Measurements from ENCODE around the gene PITPNB.
A peak's percentile ranks its signal among the peaks of the same experiment; 100 is the strongest.

Gene PITPNB

GRCh38 chr22:27842669-27843431 lies 76.2 kb downstream of the PITPNB start:
- peaks cover 17% of the 10 kb centered on the region for H3K4me1 ChIP-seq (ENCODE audit: control insufficient read depth, insufficient read depth, low read length)
- H3K9me3 ChIP-seq (ENCODE audit: control insufficient read depth, low read length) = no peaks in the 10 kb centered on the region
- H3K9ac ChIP-seq (ENCODE audit: low read length) = peak overlapping the region; percentile 24
- H3K27me3 ChIP-seq (replicated peaks; ENCODE audit: control insufficient read depth, insufficient read depth, low read length) = no peaks in the 10 kb centered on the region
- DNase-seq (ENCODE audit: low read depth) = peak; percentile 55
- no peak overlapping the region for H3K4me3 ChIP-seq (ENCODE audit: low read length)
- H3K36me3 ChIP-seq (ENCODE audit: control insufficient read depth, insufficient read depth, low read length, severe bottlenecking) = peaks cover 6% of the 10 kb centered on the region

GRCh38 chr22:27842201-27842600 lies 76.9 kb downstream of the PITPNB start:
- H3K4me3 ChIP-seq (ENCODE audit: low read length) = no peak overlapping the region
- no peak overlapping the region for H3K9ac ChIP-seq (ENCODE audit: low read length)
- H3K27me3 ChIP-seq (replicated peaks; ENCODE audit: control insufficient read depth, insufficient read depth, low read length) = no peaks in the 10 kb centered on the region
- peaks cover 4% of the 10 kb centered on the region for H3K36me3 ChIP-seq (ENCODE audit: control insufficient read depth, insufficient read depth, low read length, severe bottlenecking)
- peaks cover 17% of the 10 kb centered on the region for H3K4me1 ChIP-seq (ENCODE audit: control insufficient read depth, insufficient read depth, low read length)
- peaks cover 5% of the 10 kb centered on the region for H3K9me3 ChIP-seq (ENCODE audit: control insufficient read depth, low read length)
- no peak for DNase-seq (ENCODE audit: low read depth)

GRCh38 chr22:27840436-27840835 lies 78.6 kb downstream of the PITPNB start:
- Histone ChIP-seq H3K27me3 (replicated peaks; ENCODE audit: control insufficient read depth, insufficient read depth, low read length) (no peaks in the 10 kb centered on the region), H3K9me3 (ENCODE audit: control insufficient read depth, low read length) (peaks cover 5% of the 10 kb centered on the region), H3K4me1 (ENCODE audit: control insufficient read depth, insufficient read depth, low read length) (peaks cover 17% of the 10 kb centered on the region), H3K9ac (ENCODE audit: low read length) (no peak overlapping the region), H3K4me3 (ENCODE audit: low read length) (no peak overlapping the region), H3K36me3 (ENCODE audit: control insufficient read depth, insufficient read depth, low read length, severe bottlenecking) (no peaks in the 10 kb centered on the region)
- DNase-seq (ENCODE audit: low read depth) = no peak

- DNase-seq (ENCODE audit: low read depth) = no peak
- Histone ChIP-seq H3K4me3 (ENCODE audit: low read length) (no peak overlapping the region), H3K36me3 (ENCODE audit: control insufficient read depth, insufficient read depth, low read length, severe bottlenecking) (no peaks in the 10 kb centered on the region), H3K27me3 (replicated peaks; ENCODE audit: control insufficient read depth, insufficient read depth, low read length) (no peaks in the 10 kb centered on the region), H3K4me1 (ENCODE audit: control insufficient read depth, insufficient read depth, low read length) (peaks cover 17% of the 10 kb centered on the region), H3K9me3 (ENCODE audit: control insufficient read depth, low read length) (peaks cover 5% of the 10 kb centered on the region), H3K9ac (ENCODE audit: low read length) (no peak overlapping the region)
Observed at GRCh38 chr22:27839057-27839660, 79.9 kb downstream of the PITPNB start.

- Histone ChIP-seq H3K9me3 (ENCODE audit: control insufficient read depth, low read length) (peaks cover 5% of the 10 kb centered on the region), H3K36me3 (ENCODE audit: control insufficient read depth, insufficient read depth, low read length, severe bottlenecking) (no peaks in the 10 kb centered on the region), H3K4me3 (ENCODE audit: low read length) (no peak overlapping the region), H3K9ac (ENCODE audit: low read length) (no peak overlapping the region), H3K27me3 (replicated peaks; ENCODE audit: control insufficient read depth, insufficient read depth, low read length) (no peaks in the 10 kb centered on the region), H3K4me1 (ENCODE audit: control insufficient read depth, insufficient read depth, low read length) (no peaks in the 10 kb centered on the region)
- DNase-seq (ENCODE audit: low read depth) = peak; percentile 81
Observed at GRCh38 chr22:27836181-27836580, 82.9 kb downstream of the PITPNB start.

GRCh38 chr22:27835446-27835845 lies 83.6 kb downstream of the PITPNB start:
- DNase-seq (ENCODE audit: low read depth) = peak; percentile 28
- H3K4me1 ChIP-seq (ENCODE audit: control insufficient read depth, insufficient read depth, low read length) = no peaks in the 10 kb centered on the region
- no peaks in the 10 kb centered on the region for H3K27me3 ChIP-seq (replicated peaks; ENCODE audit: control insufficient read depth, insufficient read depth, low read length)
- H3K9me3 ChIP-seq (ENCODE audit: control insufficient read depth, low read length) = peaks cover 5% of the 10 kb centered on the region
- H3K9ac ChIP-seq (ENCODE audit: low read length) = no peak overlapping the region
- no peak overlapping the region for H3K4me3 ChIP-seq (ENCODE audit: low read length)
- no peaks in the 10 kb centered on the region for H3K36me3 ChIP-seq (ENCODE audit: control insufficient read depth, insufficient read depth, low read length, severe bottlenecking)

- no peak for DNase-seq (ENCODE audit: low read depth)
- H3K4me3 ChIP-seq (ENCODE audit: low read length) = no peak overlapping the region
Observed at GRCh38 chr22:27834364-27835185, 84.5 kb downstream of the PITPNB start.

GRCh38 chr22:27833803-27834202 lies 85.3 kb downstream of the PITPNB start:
- Histone ChIP-seq H3K9ac (ENCODE audit: low read length) (no peak overlapping the region), H3K4me3 (ENCODE audit: low read length) (no peak overlapping the region), H3K36me3 (ENCODE audit: control insufficient read depth, insufficient read depth, low read length, severe bottlenecking) (no peaks in the 10 kb centered on the region), H3K9me3 (ENCODE audit: control insufficient read depth, low read length) (peaks cover 5% of the 10 kb centered on the region), H3K27me3 (replicated peaks; ENCODE audit: control insufficient read depth, insufficient read depth, low read length) (no peaks in the 10 kb centered on the region), H3K4me1 (ENCODE audit: control insufficient read depth, insufficient read depth, low read length) (no peaks in the 10 kb centered on the region)
- no peak for DNase-seq (ENCODE audit: low read depth)

More at GRCh38 chr22:27834364-27835185, 84.5 kb downstream of the PITPNB start:
- no peaks in the 10 kb centered on the region for H3K4me1 ChIP-seq (ENCODE audit: control insufficient read depth, insufficient read depth, low read length)
- no peaks in the 10 kb centered on the region for H3K27me3 ChIP-seq (replicated peaks; ENCODE audit: control insufficient read depth, insufficient read depth, low read length)
- no peaks in the 10 kb centered on the region for H3K36me3 ChIP-seq (ENCODE audit: control insufficient read depth, insufficient read depth, low read length, severe bottlenecking)
- no peak overlapping the region for H3K9ac ChIP-seq (ENCODE audit: low read length)
- H3K9me3 ChIP-seq (ENCODE audit: control insufficient read depth, low read length) = peaks cover 5% of the 10 kb centered on the region

- H3K27me3 ChIP-seq (replicated peaks; ENCODE audit: control insufficient read depth, insufficient read depth, low read length) = no peaks in the 10 kb centered on the region
- DNase-seq (ENCODE audit: low read depth) = no peak
- H3K9ac ChIP-seq (ENCODE audit: low read length) = no peak overlapping the region
- peaks cover 3% of the 10 kb centered on the region for H3K9me3 ChIP-seq (ENCODE audit: control insufficient read depth, low read length)
- no peak overlapping the region for H3K4me3 ChIP-seq (ENCODE audit: low read length)
- H3K36me3 ChIP-seq (ENCODE audit: control insufficient read depth, insufficient read depth, low read length, severe bottlenecking) = no peaks in the 10 kb centered on the region
- H3K4me1 ChIP-seq (ENCODE audit: control insufficient read depth, insufficient read depth, low read length) = peaks cover 2% of the 10 kb centered on the region
Observed at GRCh38 chr22:27832606-27833005, 86.5 kb downstream of the PITPNB start.

GRCh38 chr22:27829620-27830019 lies 89.4 kb downstream of the PITPNB start:
- Histone ChIP-seq H3K9ac (ENCODE audit: low read length) (no peak overlapping the region), H3K36me3 (ENCODE audit: control insufficient read depth, insufficient read depth, low read length, severe bottlenecking) (no peaks in the 10 kb centered on the region), H3K4me1 (ENCODE audit: control insufficient read depth, insufficient read depth, low read length) (peaks cover 7% of the 10 kb centered on the region), H3K27me3 (replicated peaks; ENCODE audit: control insufficient read depth, insufficient read depth, low read length) (no peaks in the 10 kb centered on the region), H3K4me3 (ENCODE audit: low read length) (no peak overlapping the region), H3K9me3 (ENCODE audit: control insufficient read depth, low read length) (no peaks in the 10 kb centered on the region)
- DNase-seq (ENCODE audit: low read depth) = no peak
